Stomach (tissue), 4 donors: Measurements from ENCODE around the gene ANKRD36.
"Not testable (repeated sequence)": the region's sequence is repeated elsewhere in the genome, so short reads cannot be mapped to it uniquely, and the experiment has no call there.

Experiments
- EP300 ChIP-seq: sonication (generic); formaldehyde crosslinking; IDR thresholded peaks from one replicate; pipeline ENCODE4 v1.6.1; 2017; ENCODE audit warnings: antibody characterized with exemption
- POLR2A ChIP-seq, 4 donors: fragments of 450-650 bp; IDR thresholded peaks; one replicate each; pipeline ENCODE4 v1.6.1; 2016; ENCODE audit warnings: antibody characterized with exemption in 4 of 4, control low read depth in 2 of 4, mild to moderate bottlenecking in 1 of 4, moderate library complexity in 1 of 4
- POLR2AphosphoS5 ChIP-seq, 3 donors: sonication (generic); formaldehyde crosslinking; IDR thresholded peaks; one replicate each; pipeline ENCODE4 v1.6.1; 2016; ENCODE audit warnings: antibody characterized with exemption in 3 of 3
- TF ChIP-seq, protein P1 (sequence below), 7 experiments: fragments of 450-650 bp in 4 of 7; fragments of 200-600 bp in 3 of 7; sonication (generic) in 3 of 7; IDR thresholded peaks; one replicate each; pipeline ENCODE4 v1.5.1; 2016 to 2019; ENCODE audit warnings: antibody characterized with exemption in 7 of 7, control low read depth in 2 of 7, mild to moderate bottlenecking in 1 of 7

DNA sequence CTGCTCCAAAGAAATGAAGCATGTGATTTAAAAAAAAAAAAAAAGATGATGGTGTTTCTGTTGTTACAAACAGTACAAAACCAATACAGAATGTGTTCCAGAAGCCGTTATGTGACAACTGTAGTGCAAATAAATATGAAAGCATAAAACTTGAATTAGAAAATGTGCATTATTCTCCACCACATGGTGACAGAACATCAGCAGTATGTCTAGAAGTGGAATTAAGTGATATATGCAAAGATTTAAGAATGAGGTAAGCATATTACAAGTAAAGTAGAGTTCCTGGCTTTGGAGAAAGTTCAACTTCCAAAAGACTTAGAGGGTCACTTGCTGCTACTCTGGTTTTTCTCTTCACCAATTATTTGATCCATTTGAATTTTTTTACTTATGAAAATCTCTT lies 120.0 kb downstream of the ANKRD36 start:
- TF ChIP-seq, protein P1, sequence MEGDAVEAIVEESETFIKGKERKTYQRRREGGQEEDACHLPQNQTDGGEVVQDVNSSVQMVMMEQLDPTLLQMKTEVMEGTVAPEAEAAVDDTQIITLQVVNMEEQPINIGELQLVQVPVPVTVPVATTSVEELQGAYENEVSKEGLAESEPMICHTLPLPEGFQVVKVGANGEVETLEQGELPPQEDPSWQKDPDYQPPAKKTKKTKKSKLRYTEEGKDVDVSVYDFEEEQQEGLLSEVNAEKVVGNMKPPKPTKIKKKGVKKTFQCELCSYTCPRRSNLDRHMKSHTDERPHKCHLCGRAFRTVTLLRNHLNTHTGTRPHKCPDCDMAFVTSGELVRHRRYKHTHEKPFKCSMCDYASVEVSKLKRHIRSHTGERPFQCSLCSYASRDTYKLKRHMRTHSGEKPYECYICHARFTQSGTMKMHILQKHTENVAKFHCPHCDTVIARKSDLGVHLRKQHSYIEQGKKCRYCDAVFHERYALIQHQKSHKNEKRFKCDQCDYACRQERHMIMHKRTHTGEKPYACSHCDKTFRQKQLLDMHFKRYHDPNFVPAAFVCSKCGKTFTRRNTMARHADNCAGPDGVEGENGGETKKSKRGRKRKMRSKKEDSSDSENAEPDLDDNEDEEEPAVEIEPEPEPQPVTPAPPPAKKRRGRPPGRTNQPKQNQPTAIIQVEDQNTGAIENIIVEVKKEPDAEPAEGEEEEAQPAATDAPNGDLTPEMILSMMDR (IDR thresholded peaks at IDR 0.05): not testable (repeated sequence)
- TF ChIP-seq POLR2A (IDR thresholded peaks at IDR 0.05); EP300; POLR2AphosphoS5 (IDR thresholded peaks at IDR 0.05): not testable (repeated sequence)
